HG02763 (cell line): ENCODE data around the gene BMPR1A.

Source experiments
- ATAC-seq: cut with Tn5 transposase; IDR thresholded peaks from one replicate; pipeline ENCODE4 v1.9.1; 2021; ENCODE audit warnings: mild to moderate bottlenecking, moderate library complexity; ENCODE audit not compliant: unreplicated experiment

BMPR1A gene

DNA sequence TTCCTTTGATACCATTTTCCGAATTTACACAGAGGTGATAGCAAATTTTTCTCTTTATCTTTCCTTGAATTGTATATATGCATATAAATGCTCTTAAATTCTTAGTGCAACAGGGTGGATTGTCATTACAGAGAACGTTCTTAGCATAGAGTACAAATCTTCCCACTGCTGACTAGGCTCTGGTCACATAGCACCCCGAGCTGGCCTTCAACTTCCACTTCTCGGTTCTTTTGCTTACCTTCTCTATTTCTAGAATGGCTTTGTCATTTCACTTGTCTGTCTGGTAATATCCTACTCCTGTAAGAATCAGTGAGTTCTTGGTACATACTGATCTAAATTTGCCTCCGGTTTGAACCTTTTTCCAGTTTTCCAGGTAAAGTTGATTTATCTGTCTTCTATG is 225.3 kb downstream of the BMPR1A start:
- ATAC-seq = no peak
